ENCODE results near the gene SPP1.
"Not testable (repeated sequence)": the region's sequence is repeated elsewhere in the genome, so short reads cannot be mapped to it uniquely, and the experiment has no call there.

SPP1 gene

DNA sequence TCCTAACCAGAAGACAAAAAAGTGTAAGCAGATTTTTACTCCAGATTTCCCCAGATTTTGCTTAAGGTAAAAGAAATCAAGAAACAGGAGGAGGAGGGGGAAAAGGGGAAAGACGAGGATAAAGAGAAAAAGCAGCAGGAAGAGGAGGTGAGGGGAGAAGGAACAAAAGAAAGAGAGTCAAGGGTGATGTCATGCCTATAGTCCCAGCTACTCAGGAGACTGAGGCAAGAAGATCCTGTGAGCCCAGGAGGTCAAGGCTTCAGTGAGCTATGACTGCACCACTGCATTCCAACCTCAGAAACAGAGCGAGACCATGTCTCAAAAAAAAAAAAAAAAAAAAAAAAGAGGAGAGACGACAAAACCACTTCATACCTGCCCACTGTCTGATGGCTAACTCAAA, 19.9 kb downstream of the SPP1 start:
- Histone ChIP-seq H3K27me3 (replicated peaks; ENCODE audit: control insufficient read depth, insufficient read depth, low read length) (no peaks in the 10 kb centered on the region), H3K9me3 (ENCODE audit: control insufficient read depth, low read length) (no peaks in the 10 kb centered on the region), H3K4me3 (ENCODE audit: low read length) (no peak overlapping the region), H3K4me1 (ENCODE audit: control insufficient read depth, insufficient read depth, low read length) (no peaks in the 10 kb centered on the region), H3K36me3 (ENCODE audit: control insufficient read depth, insufficient read depth, low read length, severe bottlenecking) (no peaks in the 10 kb centered on the region), H3K9ac (ENCODE audit: low read length) (no peak overlapping the region)
- no peak for DNase-seq (ENCODE audit: low read depth)

DNA sequence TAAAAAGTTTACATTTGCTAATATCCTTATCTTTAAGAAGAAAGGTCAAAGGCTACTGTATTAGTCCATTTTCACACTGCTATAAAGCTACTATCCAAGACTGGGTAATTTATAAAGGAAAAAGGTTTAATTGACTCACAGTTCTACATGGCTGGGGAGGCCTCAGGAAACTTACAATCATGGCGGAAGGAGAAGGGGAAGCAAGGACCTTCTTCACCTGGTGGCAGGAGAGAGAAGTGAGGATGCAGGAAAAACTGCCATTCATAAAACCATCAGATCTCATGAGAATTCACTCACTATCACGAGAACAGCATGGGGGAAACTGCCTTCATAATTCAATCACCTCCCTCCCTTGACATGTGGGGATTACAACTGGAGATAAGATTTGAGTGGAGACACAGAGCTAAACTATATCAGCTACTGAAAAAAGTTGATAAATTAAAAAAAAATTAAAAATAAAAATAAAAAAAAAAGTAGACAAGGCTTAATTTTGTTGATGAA, 23.7 kb downstream of the SPP1 start:
- H3K27me3 ChIP-seq (replicated peaks; ENCODE audit: control insufficient read depth, insufficient read depth, low read length); H3K9ac ChIP-seq (ENCODE audit: low read length): not testable (repeated sequence)

DNA sequence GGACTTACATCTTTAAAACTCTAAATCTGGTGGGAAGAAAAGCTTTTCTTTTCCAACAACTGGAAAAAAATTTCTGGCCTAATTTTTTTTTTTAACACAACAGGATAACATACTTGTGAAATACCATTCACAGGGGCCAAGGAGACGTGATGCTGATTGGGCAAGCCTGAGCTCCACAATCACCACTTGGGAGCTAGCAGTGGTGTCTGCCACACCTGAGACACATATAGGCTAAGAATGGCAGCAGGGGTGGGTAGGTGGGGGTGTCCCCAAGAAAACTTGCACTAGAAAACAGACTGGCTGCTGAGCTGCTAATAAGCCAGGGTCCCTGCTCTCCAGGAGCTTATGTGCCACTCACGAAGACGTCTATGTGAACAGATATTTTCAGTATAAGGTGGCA, 26.4 kb downstream of the SPP1 start:
- no peak for DNase-seq (ENCODE audit: low read depth)
- no peak overlapping the region for H3K9ac ChIP-seq (ENCODE audit: low read length)
- no peaks in the 10 kb centered on the region for H3K9me3 ChIP-seq (ENCODE audit: control insufficient read depth, low read length)
- H3K4me1 ChIP-seq (ENCODE audit: control insufficient read depth, insufficient read depth, low read length) = peaks cover 44% of the 10 kb centered on the region
- H3K36me3 ChIP-seq (ENCODE audit: control insufficient read depth, insufficient read depth, low read length, severe bottlenecking) = no peaks in the 10 kb centered on the region
- H3K4me3 ChIP-seq (ENCODE audit: low read length) = no peak overlapping the region
- no peaks in the 10 kb centered on the region for H3K27me3 ChIP-seq (replicated peaks; ENCODE audit: control insufficient read depth, insufficient read depth, low read length)

More for the DNA sequence above, 23.7 kb downstream of the SPP1 start:
- not testable (repeated sequence) for H3K36me3 ChIP-seq (ENCODE audit: control insufficient read depth, insufficient read depth, low read length, severe bottlenecking); DNase-seq (ENCODE audit: low read depth); H3K9me3 ChIP-seq (ENCODE audit: control insufficient read depth, low read length); H3K4me3 ChIP-seq (ENCODE audit: low read length)
- peaks cover 22% of the 10 kb centered on the region for H3K4me1 ChIP-seq (ENCODE audit: control insufficient read depth, insufficient read depth, low read length)

DNA sequence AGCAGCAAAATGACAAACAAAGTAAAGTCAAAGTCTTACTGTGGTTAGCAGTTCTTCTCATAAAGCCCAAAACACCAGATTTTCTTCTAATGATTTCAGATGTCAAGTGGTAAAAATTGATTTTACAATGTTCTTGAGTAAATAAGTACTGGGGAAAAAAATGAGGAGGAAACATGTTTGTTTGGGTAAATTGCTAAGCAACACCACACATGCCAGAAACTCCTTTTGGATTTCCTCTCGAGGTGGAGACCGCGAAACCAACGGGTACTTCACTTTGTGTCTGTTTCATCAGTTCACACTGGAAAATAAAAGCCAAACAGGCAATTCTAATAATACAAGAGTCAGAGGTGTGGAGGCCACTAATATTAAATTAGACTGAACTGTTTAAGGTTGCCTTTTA, 27.3 kb downstream of the SPP1 start:
- DNase-seq (ENCODE audit: low read depth) = peak; percentile 29
- no peaks in the 10 kb centered on the region for H3K9me3 ChIP-seq (ENCODE audit: control insufficient read depth, low read length)
- H3K9ac ChIP-seq (ENCODE audit: low read length) = peak overlapping the region; percentile 14

DNA sequence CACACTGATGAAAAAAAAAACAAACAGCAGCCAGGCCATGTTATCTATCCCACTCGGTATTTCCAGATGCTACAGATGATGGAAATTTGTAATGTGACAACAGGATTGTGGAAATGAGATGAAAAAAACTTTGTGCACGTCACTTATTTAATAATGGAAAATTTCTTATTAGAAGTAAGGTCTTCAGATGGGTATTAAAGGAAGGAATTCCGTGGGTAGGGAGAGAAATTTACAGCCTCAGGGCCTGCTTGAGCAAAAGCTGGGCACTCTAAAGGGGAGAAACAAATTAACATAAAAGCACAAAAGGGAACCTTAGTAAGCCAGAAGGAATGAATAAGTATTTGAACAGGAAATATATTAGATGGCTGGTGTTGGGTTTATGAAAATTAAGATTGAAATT, 27.7 kb downstream of the SPP1 start:
- DNase-seq (ENCODE audit: low read depth) = peak; percentile 46
- Histone ChIP-seq H3K36me3 (ENCODE audit: control insufficient read depth, insufficient read depth, low read length, severe bottlenecking) (no peaks in the 10 kb centered on the region), H3K9ac (ENCODE audit: low read length) (peak overlapping the region; percentile 14), H3K4me3 (ENCODE audit: low read length) (no peak overlapping the region), H3K9me3 (ENCODE audit: control insufficient read depth, low read length) (no peaks in the 10 kb centered on the region), H3K4me1 (ENCODE audit: control insufficient read depth, insufficient read depth, low read length) (peaks cover 47% of the 10 kb centered on the region), H3K27me3 (replicated peaks; ENCODE audit: control insufficient read depth, insufficient read depth, low read length) (no peaks in the 10 kb centered on the region)

More for the DNA sequence above, 27.3 kb downstream of the SPP1 start:
- Histone ChIP-seq H3K27me3 (replicated peaks; ENCODE audit: control insufficient read depth, insufficient read depth, low read length) (no peaks in the 10 kb centered on the region), H3K4me3 (ENCODE audit: low read length) (no peak overlapping the region), H3K36me3 (ENCODE audit: control insufficient read depth, insufficient read depth, low read length, severe bottlenecking) (no peaks in the 10 kb centered on the region), H3K4me1 (ENCODE audit: control insufficient read depth, insufficient read depth, low read length) (peaks cover 47% of the 10 kb centered on the region)

DNA sequence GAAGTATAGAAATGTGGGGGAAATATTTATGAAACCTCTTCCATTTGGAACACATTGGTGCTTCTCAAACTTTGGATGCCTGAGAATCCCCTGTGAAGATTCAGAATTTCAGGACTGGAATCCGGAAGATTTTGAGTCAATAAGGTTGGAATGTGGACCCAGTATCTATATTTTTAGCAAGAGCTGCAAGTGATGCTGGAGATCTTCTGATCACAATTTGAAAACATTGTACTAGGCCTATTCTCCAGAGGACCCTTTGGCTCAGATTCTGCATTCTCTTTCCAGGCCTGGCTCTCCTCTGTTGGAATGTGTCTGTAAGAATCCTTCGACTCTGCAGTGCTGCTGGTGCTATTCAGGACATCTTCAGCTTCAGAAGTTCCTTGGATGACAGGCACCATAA, 29.6 kb downstream of the SPP1 start:
- H3K36me3 ChIP-seq (ENCODE audit: control insufficient read depth, insufficient read depth, low read length, severe bottlenecking) = no peaks in the 10 kb centered on the region
- H3K4me1 ChIP-seq (ENCODE audit: control insufficient read depth, insufficient read depth, low read length) = peaks cover 50% of the 10 kb centered on the region
- H3K27me3 ChIP-seq (replicated peaks; ENCODE audit: control insufficient read depth, insufficient read depth, low read length) = no peaks in the 10 kb centered on the region

DNA sequence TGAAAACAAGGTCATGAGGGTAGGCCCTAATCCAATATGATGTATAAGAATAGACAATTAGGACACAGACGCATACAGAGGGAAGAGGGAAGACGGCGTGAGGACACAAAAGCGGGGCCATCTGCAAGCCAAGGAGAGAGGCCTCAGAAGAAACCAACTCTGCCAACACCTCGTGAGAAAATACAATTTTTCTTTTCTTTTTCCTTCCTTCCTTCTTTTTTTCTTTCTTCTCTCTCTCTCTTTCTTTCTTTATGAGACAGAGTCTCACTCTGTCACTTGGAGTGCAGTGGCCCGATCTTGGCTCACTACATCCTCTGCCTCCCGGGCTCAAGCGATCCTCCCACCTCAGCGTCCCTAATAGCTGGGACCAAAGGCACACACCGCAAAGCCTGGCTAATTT, 30.4 kb downstream of the SPP1 start:
- no peak for DNase-seq (ENCODE audit: low read depth)
- no peaks in the 10 kb centered on the region for H3K27me3 ChIP-seq (replicated peaks; ENCODE audit: control insufficient read depth, insufficient read depth, low read length)
- H3K36me3 ChIP-seq (ENCODE audit: control insufficient read depth, insufficient read depth, low read length, severe bottlenecking) = no peaks in the 10 kb centered on the region
- H3K9me3 ChIP-seq (ENCODE audit: control insufficient read depth, low read length) = no peaks in the 10 kb centered on the region
- peak overlapping the region; percentile 91 for H3K4me3 ChIP-seq (ENCODE audit: low read length)
- H3K4me1 ChIP-seq (ENCODE audit: control insufficient read depth, insufficient read depth, low read length) = peaks cover 59% of the 10 kb centered on the region
- H3K9ac ChIP-seq (ENCODE audit: low read length) = peak overlapping the region; percentile 89

More for the DNA sequence above, 29.6 kb downstream of the SPP1 start:
- no peak overlapping the region for H3K4me3 ChIP-seq (ENCODE audit: low read length)
- no peaks in the 10 kb centered on the region for H3K9me3 ChIP-seq (ENCODE audit: control insufficient read depth, low read length)
- H3K9ac ChIP-seq (ENCODE audit: low read length) = peak overlapping the region; percentile 36
- peak; percentile 74 for DNase-seq (ENCODE audit: low read depth)

DNA sequence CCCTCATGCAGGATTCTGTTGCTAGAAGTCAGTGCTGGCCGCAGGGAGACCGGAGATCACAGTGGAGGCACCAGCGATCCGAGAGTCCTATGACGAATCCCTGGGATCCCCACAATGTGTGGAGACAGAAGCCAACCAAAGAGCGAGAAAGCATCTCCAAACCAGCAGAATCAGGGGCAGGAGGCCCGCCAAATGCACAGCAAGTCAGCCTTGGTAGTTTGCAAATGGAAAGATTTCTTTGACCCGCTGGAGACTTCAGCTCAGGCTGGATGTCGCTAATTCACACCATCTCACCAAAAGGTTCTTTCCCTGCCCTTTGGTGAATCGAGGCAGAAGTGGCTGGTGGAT, 31.4 kb downstream of the SPP1 start:
- Histone ChIP-seq H3K9me3 (ENCODE audit: control insufficient read depth, low read length) (no peaks in the 10 kb centered on the region), H3K9ac (ENCODE audit: low read length) (peak overlapping the region; percentile 89), H3K4me1 (ENCODE audit: control insufficient read depth, insufficient read depth, low read length) (peaks cover 60% of the 10 kb centered on the region), H3K27me3 (replicated peaks; ENCODE audit: control insufficient read depth, insufficient read depth, low read length) (no peaks in the 10 kb centered on the region), H3K36me3 (ENCODE audit: control insufficient read depth, insufficient read depth, low read length, severe bottlenecking) (no peaks in the 10 kb centered on the region), H3K4me3 (ENCODE audit: low read length) (peak overlapping the region; percentile 91)
- no peak for DNase-seq (ENCODE audit: low read depth)

DNA sequence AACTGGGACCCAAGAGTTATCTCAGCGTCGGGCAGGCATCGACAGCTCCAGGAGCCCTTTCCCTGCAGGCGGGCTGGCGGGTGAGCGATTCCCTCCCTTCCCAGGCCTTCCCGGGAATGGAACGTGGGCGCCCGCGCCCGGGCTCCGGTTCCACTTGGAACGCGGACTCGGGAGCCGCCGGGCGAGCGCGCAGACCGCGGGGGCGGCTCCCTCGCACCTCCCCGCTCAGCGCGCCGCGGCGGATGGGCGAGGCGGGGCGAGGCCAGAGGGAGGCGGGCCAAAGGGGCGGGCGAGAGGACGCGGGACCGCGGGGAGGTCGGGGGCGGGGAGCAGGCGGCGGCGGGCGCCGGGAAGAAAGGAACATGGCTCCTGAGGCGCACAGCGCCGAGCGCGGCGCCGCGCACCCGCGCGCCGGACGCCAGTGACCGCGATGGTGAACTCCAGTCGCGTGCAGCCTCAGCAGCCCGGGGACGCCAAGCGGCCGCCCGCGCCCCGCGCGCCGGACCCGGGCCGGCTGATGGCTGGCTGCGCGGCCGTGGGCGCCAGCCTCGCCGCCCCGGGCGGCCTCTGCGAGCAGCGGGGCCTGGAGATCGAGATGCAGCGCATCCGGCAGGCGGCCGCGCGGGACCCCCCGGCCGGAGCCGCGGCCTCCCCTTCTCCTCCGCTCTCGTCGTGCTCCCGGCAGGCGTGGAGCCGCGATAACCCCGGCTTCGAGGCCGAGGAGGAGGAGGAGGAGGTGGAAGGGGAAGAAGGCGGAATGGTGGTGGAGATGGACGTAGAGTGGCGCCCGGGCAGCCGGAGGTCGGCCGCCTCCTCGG, 32.0 kb downstream of the SPP1 start, which contains the start of gene PKD2:
TSS of gene PKD2 (plus strand) at position 332 of the 818 bp plus-strand sequence. CDS start at position 431, 99 bp downstream.
- Histone ChIP-seq H3K4me3 (ENCODE audit: low read length) (peak within 1 kb of the TSS; percentile 91), H3K9ac (ENCODE audit: low read length) (peak within 1 kb of the TSS; percentile 90), H3K9me3 (ENCODE audit: control insufficient read depth, low read length) (no peaks in the 10 kb centered on the region), H3K27me3 (replicated peaks; ENCODE audit: control insufficient read depth, insufficient read depth, low read length) (no peaks in the 10 kb centered on the region), H3K36me3 (ENCODE audit: control insufficient read depth, insufficient read depth, low read length, severe bottlenecking) (no peaks in the 10 kb centered on the region), H3K4me1 (ENCODE audit: control insufficient read depth, insufficient read depth, low read length) (peaks cover 55% of the 10 kb centered on the region)
- DNase-seq (ENCODE audit: low read depth) = peak; percentile 94

DNA sequence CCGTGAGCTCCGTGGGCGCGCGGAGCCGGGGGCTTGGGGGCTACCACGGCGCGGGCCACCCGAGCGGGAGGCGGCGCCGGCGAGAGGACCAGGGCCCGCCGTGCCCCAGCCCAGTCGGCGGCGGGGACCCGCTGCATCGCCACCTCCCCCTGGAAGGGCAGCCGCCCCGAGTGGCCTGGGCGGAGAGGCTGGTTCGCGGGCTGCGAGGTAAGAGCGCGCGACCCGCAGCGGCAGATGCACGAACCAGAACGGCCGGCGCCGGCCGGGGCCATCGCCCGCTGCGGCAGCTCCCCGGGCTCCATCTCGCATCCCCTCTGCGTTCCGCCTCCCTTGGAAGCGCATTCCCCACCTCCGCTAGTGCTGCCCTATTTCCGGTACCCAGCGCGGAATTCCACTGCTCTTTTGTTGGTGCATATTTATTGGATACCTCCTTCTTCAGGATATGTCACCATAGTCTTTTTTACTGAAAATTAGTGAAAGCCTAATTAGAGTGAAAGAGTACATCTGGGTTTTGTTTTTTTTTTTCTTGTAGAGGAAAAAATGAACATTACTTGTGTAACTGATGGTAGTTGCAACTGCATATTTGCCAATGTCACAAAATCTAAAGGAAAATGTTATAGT, 32.7 kb downstream of the SPP1 start:
- H3K36me3 ChIP-seq (ENCODE audit: control insufficient read depth, insufficient read depth, low read length, severe bottlenecking) = no peaks in the 10 kb centered on the region
- H3K9me3 ChIP-seq (ENCODE audit: control insufficient read depth, low read length) = no peaks in the 10 kb centered on the region
- H3K4me3 ChIP-seq (ENCODE audit: low read length) = peak overlapping the region; percentile 91
- peak overlapping the region; percentile 90 for H3K9ac ChIP-seq (ENCODE audit: low read length)
- peak; percentile 78 for DNase-seq (ENCODE audit: low read depth)
- no peaks in the 10 kb centered on the region for H3K27me3 ChIP-seq (replicated peaks; ENCODE audit: control insufficient read depth, insufficient read depth, low read length)
- H3K4me1 ChIP-seq (ENCODE audit: control insufficient read depth, insufficient read depth, low read length) = peaks cover 47% of the 10 kb centered on the region

DNA sequence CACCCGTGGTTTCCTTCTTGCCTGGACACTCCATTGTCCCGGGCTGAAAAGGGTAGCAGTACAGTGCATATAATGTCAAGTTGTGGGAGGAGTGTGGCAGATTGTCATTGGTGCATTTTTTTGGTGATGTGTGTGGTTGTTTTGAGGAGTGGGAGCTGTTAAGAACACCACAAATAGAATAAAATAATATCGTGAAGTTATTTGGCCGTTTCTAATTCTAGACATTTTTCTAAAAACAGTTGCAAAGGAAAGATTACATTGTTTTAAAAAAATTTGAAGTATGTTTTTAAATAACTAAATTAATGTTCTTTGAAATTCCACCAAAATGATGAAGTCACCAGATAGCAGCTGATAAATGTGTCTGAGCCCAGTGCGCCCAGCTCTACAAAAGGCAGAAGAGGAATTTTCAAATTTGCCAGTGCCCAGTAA, 33.2 kb downstream of the SPP1 start:
- no peaks in the 10 kb centered on the region for H3K36me3 ChIP-seq (ENCODE audit: control insufficient read depth, insufficient read depth, low read length, severe bottlenecking)
- no peaks in the 10 kb centered on the region for H3K9me3 ChIP-seq (ENCODE audit: control insufficient read depth, low read length)
- no peaks in the 10 kb centered on the region for H3K27me3 ChIP-seq (replicated peaks; ENCODE audit: control insufficient read depth, insufficient read depth, low read length)
- DNase-seq (ENCODE audit: low read depth) = peak; percentile 60
- H3K9ac ChIP-seq (ENCODE audit: low read length) = peak overlapping the region; percentile 90
- peaks cover 44% of the 10 kb centered on the region for H3K4me1 ChIP-seq (ENCODE audit: control insufficient read depth, insufficient read depth, low read length)
- peak overlapping the region; percentile 91 for H3K4me3 ChIP-seq (ENCODE audit: low read length)
